A549 treated with RU486 at 1 μM for 4 hours (cell line): ENCODE results near the gene ZNF518B. TPM values are rescaled to one million over a fixed set of nuclear protein-coding genes. Genes with fewer than 3 reads are reported as not detected.

ENCODE experiments used
- total RNA-seq: library from RNA; stranded (reverse); fragments of 200-300 nt; extraction: Qiagen RNA extraction; gene quantifications from 5 replicates; pipeline ENCODE4 v1.2.3, GENCODE V29; 2022; ENCODE audit warnings: low read depth

ZNF518B gene
- 1.5 to 3.9 TPM (median 3.5 TPM) in 5 replicates for total RNA-seq

GRCh38 chr4:10457255-10457801 lies at the start of gene ZNF518B:
Gene ZNF518B, minus strand, starts transcription at chr4:10457426. Its CDS starts 11,098 bp downstream, at chr4:10446328.

Other genes starting within 250 kb of the ZNF518B start
- not detected in 5 replicates for gene CLNK, start 227.3 kb upstream of the ZNF518B start, total RNA-seq